B cell (primary cell): Measurements from ENCODE around the gene PPP1R14C.

ENCODE experiments used
- EZH2 ChIP-seq: IDR thresholded peaks from 2 replicates; pipeline ENCODE4 v1.6.1; 2012; ENCODE audit warnings: borderline replicate concordance, low read depth, mild to moderate bottlenecking, moderate library complexity, low read length; ENCODE audit not compliant: insufficient read depth, poor library complexity, severe bottlenecking
- TF ChIP-seq, protein P1 (sequence below): fragments of 200-600 bp; IDR thresholded peaks from one replicate; pipeline ENCODE4 v1.8.0; 2022; ENCODE audit warnings: antibody characterized with exemption, mild to moderate bottlenecking

- TF ChIP-seq, protein P1, sequence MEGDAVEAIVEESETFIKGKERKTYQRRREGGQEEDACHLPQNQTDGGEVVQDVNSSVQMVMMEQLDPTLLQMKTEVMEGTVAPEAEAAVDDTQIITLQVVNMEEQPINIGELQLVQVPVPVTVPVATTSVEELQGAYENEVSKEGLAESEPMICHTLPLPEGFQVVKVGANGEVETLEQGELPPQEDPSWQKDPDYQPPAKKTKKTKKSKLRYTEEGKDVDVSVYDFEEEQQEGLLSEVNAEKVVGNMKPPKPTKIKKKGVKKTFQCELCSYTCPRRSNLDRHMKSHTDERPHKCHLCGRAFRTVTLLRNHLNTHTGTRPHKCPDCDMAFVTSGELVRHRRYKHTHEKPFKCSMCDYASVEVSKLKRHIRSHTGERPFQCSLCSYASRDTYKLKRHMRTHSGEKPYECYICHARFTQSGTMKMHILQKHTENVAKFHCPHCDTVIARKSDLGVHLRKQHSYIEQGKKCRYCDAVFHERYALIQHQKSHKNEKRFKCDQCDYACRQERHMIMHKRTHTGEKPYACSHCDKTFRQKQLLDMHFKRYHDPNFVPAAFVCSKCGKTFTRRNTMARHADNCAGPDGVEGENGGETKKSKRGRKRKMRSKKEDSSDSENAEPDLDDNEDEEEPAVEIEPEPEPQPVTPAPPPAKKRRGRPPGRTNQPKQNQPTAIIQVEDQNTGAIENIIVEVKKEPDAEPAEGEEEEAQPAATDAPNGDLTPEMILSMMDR: no peak
- TF ChIP-seq EZH2: no peak
These were observed 71.5 kb downstream of the PPP1R14C start for GRCh38 chr6:150214310-150214709.
